GM18519 (cell line): ENCODE data around the gene PCNT.
"Not testable (repeated sequence)": the region's sequence is repeated elsewhere in the genome, so short reads cannot be mapped to it uniquely, and the experiment has no call there.

ENCODE experiments used
- ATAC-seq: cut with Tn5 transposase; IDR thresholded peaks from one replicate; pipeline ENCODE4 v1.9.1; 2021; ENCODE audit warnings: mild to moderate bottlenecking, moderate library complexity; ENCODE audit not compliant: unreplicated experiment, low FRiP score

PCNT gene

GRCh38 chr21:46355161-46356004, 31.4 kb downstream of the PCNT start:
- no peak for ATAC-seq

DNA sequence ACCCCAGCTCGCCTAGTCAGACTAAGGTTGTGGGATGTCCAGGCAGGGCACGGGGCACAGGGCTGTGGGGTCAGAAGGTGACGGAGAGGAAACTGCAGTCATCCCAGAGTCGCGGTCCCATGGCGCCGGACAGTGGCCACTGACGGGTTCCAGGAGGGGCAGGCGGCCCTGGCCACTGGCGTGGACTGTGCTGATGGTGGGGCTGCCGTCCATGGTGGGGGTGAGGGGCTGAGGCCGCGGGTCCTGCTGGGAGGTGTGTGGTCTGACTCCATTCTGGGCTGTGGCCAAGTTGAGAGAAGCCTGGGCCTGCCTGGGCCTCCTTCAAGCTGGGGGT, 32.0 kb downstream of the PCNT start:
- ATAC-seq: no peak

GRCh38 chr21:46356494-46357334, 32.8 kb downstream of the PCNT start:
- ATAC-seq: no peak

GRCh38 chr21:46357335-46357604, 33.3 kb downstream of the PCNT start:
- ATAC-seq: no peak

DNA sequence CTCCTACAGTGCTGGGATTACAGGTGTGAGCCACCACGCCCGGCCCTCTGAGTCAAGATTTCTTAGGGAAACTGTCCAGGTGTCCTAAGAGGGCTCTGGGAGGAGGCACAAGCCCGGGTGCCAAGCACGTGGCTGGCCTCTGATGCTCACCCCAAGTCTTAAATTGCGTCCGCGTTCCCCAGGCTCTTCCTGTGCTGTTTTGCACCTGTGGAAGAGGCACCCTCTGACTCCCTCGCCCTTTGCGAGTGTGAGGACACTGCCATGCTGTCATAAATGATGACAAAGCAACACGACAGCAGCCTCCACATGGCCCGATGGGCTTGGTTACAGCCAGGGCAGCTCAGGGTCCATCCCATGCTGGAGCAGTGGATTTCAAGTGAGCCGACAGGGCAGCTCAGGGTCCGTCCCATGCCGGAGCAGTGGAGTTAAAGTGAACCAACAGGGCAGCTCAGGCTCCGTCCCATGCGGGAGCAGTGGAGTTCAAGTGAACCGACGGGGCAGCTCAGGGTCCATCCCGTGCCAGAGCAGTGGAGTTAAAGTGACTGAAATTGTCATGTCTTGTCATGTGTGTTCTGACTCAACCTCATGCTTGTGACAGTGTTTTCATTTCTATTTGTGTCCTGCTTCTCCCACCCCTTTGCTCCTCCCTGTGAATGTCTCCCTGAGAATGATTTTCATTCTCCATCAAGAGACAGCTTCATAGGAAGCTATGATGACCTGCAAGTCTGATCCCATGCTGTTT, 33.9 kb downstream of the PCNT start:
- no peak for ATAC-seq

- no peak for ATAC-seq
Measured at GRCh38 chr21:46361176-46361575, 37.2 kb downstream of the PCNT start.

- ATAC-seq: no peak
Measured at GRCh38 chr21:46361935-46362334, 38.0 kb downstream of the PCNT start.

GRCh38 chr21:46362946-46363345, 39.0 kb downstream of the PCNT start:
- ATAC-seq: no peak

GRCh38 chr21:46363698-46364097, 39.7 kb downstream of the PCNT start:
- no peak for ATAC-seq

DNA sequence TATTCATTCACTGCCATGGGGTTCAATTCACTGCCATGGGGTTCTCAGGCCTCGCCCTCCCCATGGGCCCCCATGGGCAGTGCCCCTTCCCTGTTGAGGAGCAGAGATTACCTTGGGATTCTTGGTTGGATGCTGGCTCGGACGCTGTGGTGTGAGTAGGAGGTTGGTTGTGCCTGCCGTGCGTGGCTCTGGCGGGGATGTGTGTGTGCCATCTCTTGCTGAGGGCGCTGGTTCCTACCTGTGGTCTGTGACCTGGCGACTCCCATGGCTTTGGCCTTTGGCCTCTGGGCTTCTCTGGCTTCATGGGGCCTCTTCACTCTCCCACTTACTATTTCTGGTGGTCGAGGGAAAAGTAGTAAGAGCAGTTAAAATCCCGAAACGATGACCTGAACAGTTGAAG, 42.1 kb downstream of the PCNT start:
- no peak for ATAC-seq

GRCh38 chr21:46366561-46366960, 42.6 kb downstream of the PCNT start:
- no peak for ATAC-seq

DNA sequence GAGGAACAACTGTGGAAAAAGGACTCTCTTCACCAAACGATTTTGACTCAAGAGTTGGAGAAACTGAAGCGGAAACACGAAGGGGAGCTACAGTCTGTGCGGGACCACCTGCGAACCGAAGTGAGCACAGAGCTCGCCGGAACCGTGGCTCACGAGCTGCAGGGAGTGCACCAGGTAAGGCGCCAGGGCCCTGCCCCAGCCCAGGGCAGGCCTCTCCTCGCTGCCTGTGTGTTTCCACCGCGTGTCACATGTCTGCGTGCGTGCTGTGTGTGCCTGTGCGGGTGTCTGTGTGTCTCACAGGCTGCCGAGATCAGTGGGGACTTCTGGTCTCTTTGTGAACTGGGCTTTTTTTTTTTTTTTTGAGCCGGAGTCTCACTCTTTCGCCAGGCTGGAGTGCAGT, 43.0 kb downstream of the PCNT start:
- no peak for ATAC-seq

- ATAC-seq: no peak
Measured at GRCh38 chr21:46368533-46369285, 44.8 kb downstream of the PCNT start.

DNA sequence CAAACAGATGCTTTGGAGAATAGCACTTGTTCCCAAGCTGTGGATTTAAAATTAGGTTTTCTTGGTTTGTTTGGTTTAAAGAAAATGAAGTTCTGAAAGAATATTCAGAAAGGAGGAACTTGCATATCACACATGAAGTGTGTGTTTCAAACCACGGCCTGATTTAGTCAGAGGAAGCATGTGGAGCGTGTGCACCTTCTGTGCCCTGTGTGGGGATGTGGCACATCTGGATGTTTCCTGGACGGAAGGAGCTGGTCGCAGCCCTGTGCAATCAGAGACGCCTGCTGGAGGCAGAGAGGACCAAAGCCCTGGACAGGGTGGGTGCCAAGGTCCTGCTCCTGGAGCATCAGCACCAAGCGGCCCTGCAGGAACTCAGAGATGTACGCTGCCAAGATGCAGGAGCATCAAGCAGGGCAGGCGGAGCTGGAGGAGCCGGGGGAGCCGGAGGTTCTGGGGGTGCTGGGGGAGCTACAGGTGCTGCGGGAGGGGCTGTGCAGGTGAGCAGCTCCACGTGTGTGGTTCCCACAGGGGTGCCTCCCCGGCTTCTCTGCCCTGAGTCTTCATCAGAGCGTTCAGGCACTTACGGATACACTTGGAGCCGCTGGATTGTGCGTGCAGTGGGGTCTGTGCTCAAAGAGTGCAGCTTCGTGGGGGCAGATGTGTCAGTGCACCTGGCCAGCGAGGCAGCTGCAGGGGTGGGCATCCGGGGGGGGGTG, 45.7 kb downstream of the PCNT start:
- ATAC-seq: no peak

GRCh38 chr21:46371204-46372013, 47.5 kb downstream of the PCNT start:
- ATAC-seq: no peak

GRCh38 chr21:46372014-46372485, 48.1 kb downstream of the PCNT start:
- ATAC-seq: no peak

- not testable (repeated sequence) for ATAC-seq
Measured at GRCh38 chr21:46372947-46373346, 49.0 kb downstream of the PCNT start.

DNA sequence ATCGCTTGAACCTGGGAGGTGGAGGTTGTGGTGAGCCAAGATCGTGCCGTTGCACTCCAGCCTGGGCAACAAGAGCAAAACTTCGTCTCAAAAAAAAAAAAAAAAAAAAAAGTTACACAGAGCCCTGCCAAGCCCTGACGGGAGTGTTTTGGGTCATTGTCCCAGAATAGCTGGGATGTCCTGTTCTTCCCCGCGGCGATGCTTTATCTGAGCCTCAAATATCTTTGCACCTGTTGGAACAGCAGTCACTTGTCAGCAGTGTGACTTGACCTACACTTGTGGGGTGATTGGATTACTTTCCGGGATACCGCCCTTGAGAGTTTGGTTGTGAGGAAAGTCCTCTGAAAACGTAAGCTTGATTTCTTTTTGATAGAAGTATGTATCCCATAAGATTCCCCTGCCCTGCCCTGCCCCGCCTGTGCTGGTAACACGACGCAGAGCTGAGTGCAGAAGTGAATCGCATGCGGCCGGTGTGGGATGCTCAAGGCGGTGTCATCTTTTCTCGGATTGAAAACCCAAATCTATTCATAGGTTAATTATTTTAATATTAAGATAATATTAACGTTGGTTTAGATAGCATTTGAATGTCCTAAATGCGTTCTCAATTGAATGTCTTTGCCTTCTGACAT, 50.9 kb downstream of the PCNT start:
- ATAC-seq: no peak
